Ovary (tissue), 3 donors: ENCODE data around the gene OR2L5.

Source experiments
- POLR2A ChIP-seq: fragments of 450-650 bp; IDR thresholded peaks from one replicate; pipeline ENCODE4 v1.6.1; 2017; ENCODE audit warnings: antibody characterized with exemption, mild to moderate bottlenecking, moderate library complexity
- TF ChIP-seq, protein P1 (sequence below), 3 donors: fragments of 450-650 bp in 2 of 3; fragments of 200-600 bp in 1 of 3; IDR thresholded peaks; one replicate each; pipeline versions ENCODE4 v1.5.1 to v1.8.0; 2016 to 2022; ENCODE audit warnings: antibody characterized with exemption in 3 of 3, mild to moderate bottlenecking in 1 of 3
- donor health status: DM: no; HTN: no; CAD: no.

- TF ChIP-seq, protein P1, sequence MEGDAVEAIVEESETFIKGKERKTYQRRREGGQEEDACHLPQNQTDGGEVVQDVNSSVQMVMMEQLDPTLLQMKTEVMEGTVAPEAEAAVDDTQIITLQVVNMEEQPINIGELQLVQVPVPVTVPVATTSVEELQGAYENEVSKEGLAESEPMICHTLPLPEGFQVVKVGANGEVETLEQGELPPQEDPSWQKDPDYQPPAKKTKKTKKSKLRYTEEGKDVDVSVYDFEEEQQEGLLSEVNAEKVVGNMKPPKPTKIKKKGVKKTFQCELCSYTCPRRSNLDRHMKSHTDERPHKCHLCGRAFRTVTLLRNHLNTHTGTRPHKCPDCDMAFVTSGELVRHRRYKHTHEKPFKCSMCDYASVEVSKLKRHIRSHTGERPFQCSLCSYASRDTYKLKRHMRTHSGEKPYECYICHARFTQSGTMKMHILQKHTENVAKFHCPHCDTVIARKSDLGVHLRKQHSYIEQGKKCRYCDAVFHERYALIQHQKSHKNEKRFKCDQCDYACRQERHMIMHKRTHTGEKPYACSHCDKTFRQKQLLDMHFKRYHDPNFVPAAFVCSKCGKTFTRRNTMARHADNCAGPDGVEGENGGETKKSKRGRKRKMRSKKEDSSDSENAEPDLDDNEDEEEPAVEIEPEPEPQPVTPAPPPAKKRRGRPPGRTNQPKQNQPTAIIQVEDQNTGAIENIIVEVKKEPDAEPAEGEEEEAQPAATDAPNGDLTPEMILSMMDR (IDR thresholded peaks at IDR 0.05): no peak
- TF ChIP-seq POLR2A: no peak
These were observed 51.6 kb downstream of the OR2L5 start for GRCh38 chr1:248065071-248065470.
